Thyroid gland (tissue), 4 donors: Measurements from ENCODE around the gene DZANK1. TPM values are rescaled to one million over a fixed set of nuclear protein-coding genes. Genes with fewer than 3 reads are reported as not detected.
"Not testable (repeated sequence)": the region's sequence is repeated elsewhere in the genome, so short reads cannot be mapped to it uniquely, and the experiment has no call there.

ENCODE experiments used
- DNase-seq, 2 donors: peaks; one replicate each; pipeline ENCODE4 v3.0.0-alpha.2; 2019
- H3K27ac ChIP-seq, 3 donors: fragments of 200-600 bp; sonication (generic); 1 replicate in 2 of 3; 2 replicates in 1 of 3; pipeline ENCODE4 v1.5.1; 2016 to 2019; ENCODE audit warnings: mild to moderate bottlenecking in 1 of 3, moderate library complexity in 1 of 3
- H3K27me3 ChIP-seq: fragments of 200-600 bp; sonication (generic); one replicate; pipeline ENCODE4 v1.5.1; 2019
- H3K36me3 ChIP-seq, 2 donors: fragments of 200-600 bp; sonication (generic); one replicate each; pipeline ENCODE4 v1.5.1; 2016 to 2019
- H3K4me1 ChIP-seq, 2 donors: fragments of 200-600 bp; sonication (generic); one replicate each; pipeline ENCODE4 v1.5.1; 2017 to 2019
- H3K4me3 ChIP-seq, 3 donors: fragments of 200-600 bp; sonication (generic); replicated peaks in 1 of 3; 1 replicate in 2 of 3; 2 replicates in 1 of 3; pipeline ENCODE4 v1.5.1; 2016; ENCODE audit warnings: mild to moderate bottlenecking in 1 of 3
- H3K9me3 ChIP-seq: fragments of 200-600 bp; sonication (generic); one replicate; pipeline ENCODE4 v1.5.1; 2017
- CTCF ChIP-seq, 6 experiments: fragments of 200-600 bp in 3 of 6; fragments of 450-650 bp in 3 of 6; sonication (generic) in 3 of 6; IDR thresholded peaks; one replicate each; pipeline ENCODE4 v1.5.1; 2016 to 2019; ENCODE audit warnings: antibody characterized with exemption in 6 of 6, mild to moderate bottlenecking in 2 of 6, inconsistent platforms in 1 of 6, moderate library complexity in 1 of 6
- POLR2A ChIP-seq, 2 donors: fragments of 450-650 bp; IDR thresholded peaks; one replicate each; pipeline ENCODE4 v1.6.1; 2017; ENCODE audit warnings: antibody characterized with exemption in 2 of 2, mild to moderate bottlenecking in 2 of 2, moderate library complexity in 1 of 2
- whole genome bisulfite sequencing, 2 donors: methylation state at CpG; one replicate each; pipeline ENCODE4 v1.1.5; 2017; 5-methylcytosine and 5-hydroxymethylcytosine counted together
- intact Hi-C: fragments of 100-400 bp; cut with DNase I; formaldehyde crosslinking; loops from one replicate; pipeline ENCODE4 v1.15.1; 2023
- total RNA-seq, 4 donors: library from RNA; depleted of rRNA; stranded (reverse); fragments of >200 nt; gene quantifications; one replicate each; pipeline ENCODE4 v1.2.3, GENCODE V29; 2016

DZANK1 gene
- total RNA-seq, 4 donors from 2014 or later, result 6.7 to 10.6 (median 8.5) TPM

- no peak for TF ChIP-seq CTCF (IDR thresholded peaks at IDR 0.05)
- TF ChIP-seq POLR2A (IDR thresholded peaks at IDR 0.05), result no peak
- no peak overlapping the region for H3K4me3 ChIP-seq
- H3K27ac ChIP-seq, result no peak overlapping the region
- no peaks in the 10 kb centered on the region for H3K4me1 ChIP-seq
- H3K27me3 ChIP-seq, result no peaks in the 10 kb centered on the region
- intact Hi-C loops, result no loop called here
- no peaks in the 10 kb centered on the region for H3K9me3 ChIP-seq
- DNase-seq, result no peak
- no peaks in the 10 kb centered on the region for H3K36me3 ChIP-seq
- whole genome bisulfite sequencing, 2 donors, result 93 to 97% methylated on average over 7 to 8 of the region's 8 CpGs
These were observed 61.0 kb downstream of the DZANK1 start for GRCh38 chr20:18405826-18406225.

- 80% methylated on average over 2 of the region's 2 CpGs for WGBS, 2 donors
- DNase-seq, result no peak
- H3K9me3 ChIP-seq, result no peaks in the 10 kb centered on the region
- H3K27ac ChIP-seq, result no peak overlapping the region
- H3K27me3 ChIP-seq, result no peaks in the 10 kb centered on the region
- intact Hi-C loops, result no loop called here
- TF ChIP-seq POLR2A (IDR thresholded peaks at IDR 0.05) (no peak), CTCF (IDR thresholded peaks at IDR 0.05) (no peak)
- no peaks in the 10 kb centered on the region for H3K36me3 ChIP-seq
- H3K4me1 ChIP-seq, result no peaks in the 10 kb centered on the region
- H3K4me3 ChIP-seq, result no peak overlapping the region
These were observed 62.7 kb downstream of the DZANK1 start for GRCh38 chr20:18404172-18404571.

GRCh38 chr20:18403269-18403668 lies 63.6 kb downstream of the DZANK1 start:
- TF ChIP-seq CTCF (IDR thresholded peaks at IDR 0.05) (no peak), POLR2A (IDR thresholded peaks at IDR 0.05) (no peak)
- Histone ChIP-seq H3K36me3 (no peaks in the 10 kb centered on the region), H3K27me3 (no peaks in the 10 kb centered on the region), H3K27ac (no peak overlapping the region), H3K4me3 (no peak overlapping the region), H3K9me3 (no peaks in the 10 kb centered on the region), H3K4me1 (no peaks in the 10 kb centered on the region)
- intact Hi-C loops, result no loop called here
- DNase-seq, result no peak

GRCh38 chr20:18401305-18401704 lies 65.5 kb downstream of the DZANK1 start:
- no peak for DNase-seq
- no peaks in the 10 kb centered on the region for H3K9me3 ChIP-seq
- H3K27me3 ChIP-seq, result no peaks in the 10 kb centered on the region
- intact Hi-C loops, result no loop called here
- 96 to 97% methylated on average over 3 of the region's 3 CpGs for WGBS, 2 donors
- TF ChIP-seq CTCF (IDR thresholded peaks at IDR 0.05), result no peak
- TF ChIP-seq POLR2A (IDR thresholded peaks at IDR 0.05), result no peak
- no peaks in the 10 kb centered on the region for H3K36me3 ChIP-seq
- H3K27ac ChIP-seq, result no peak overlapping the region
- H3K4me3 ChIP-seq, result no peak overlapping the region
- no peaks in the 10 kb centered on the region for H3K4me1 ChIP-seq

GRCh38 chr20:18400460-18400859 lies 66.4 kb downstream of the DZANK1 start:
- H3K36me3 ChIP-seq, result no peaks in the 10 kb centered on the region
- no peak overlapping the region for H3K4me3 ChIP-seq
- no peak for DNase-seq
- no peaks in the 10 kb centered on the region for H3K4me1 ChIP-seq
- intact Hi-C loops, result no loop called here
- H3K9me3 ChIP-seq, result no peaks in the 10 kb centered on the region
- no peak for TF ChIP-seq POLR2A (IDR thresholded peaks at IDR 0.05)
- no peak for TF ChIP-seq CTCF (IDR thresholded peaks at IDR 0.05)
- H3K27me3 ChIP-seq, result no peaks in the 10 kb centered on the region
- 96 to 100% methylated on average over 2 of the region's 2 CpGs for WGBS, 2 donors
- H3K27ac ChIP-seq, result no peak overlapping the region

GRCh38 chr20:18398713-18399112 lies 68.1 kb downstream of the DZANK1 start:
- H3K27me3 ChIP-seq, H3K36me3 ChIP-seq, H3K4me3 ChIP-seq, H3K27ac ChIP-seq, H3K4me1 ChIP-seq, intact Hi-C loops, DNase-seq, H3K9me3 ChIP-seq: not testable (repeated sequence)
- WGBS, 2 donors, result 94 to 95% methylated on average over 8 of the region's 8 CpGs
